GM12873 (cell line): ENCODE data around the gene SLC9A5.

Experiments
- CTCF ChIP-seq: IDR thresholded peaks from 2 replicates; pipeline ENCODE4 v1.5.1; 2012; ENCODE audit warnings: low read depth, mild to moderate bottlenecking, moderate library complexity, low read length, control low read depth; ENCODE audit not compliant: insufficient read depth; ENCODE audit errors: missing control alignments

The SLC9A5 gene

GRCh38 chr16:67282447-67282805 lies 33.6 kb downstream of the SLC9A5 start:
- TF ChIP-seq CTCF: no peak

- TF ChIP-seq CTCF: no peak
These were observed 34.5 kb downstream of the SLC9A5 start for GRCh38 chr16:67283039-67283825.

- TF ChIP-seq CTCF: no peak
These were observed 35.2 kb downstream of the SLC9A5 start for GRCh38 chr16:67283826-67284555.

GRCh38 chr16:67284699-67285646 lies 36.2 kb downstream of the SLC9A5 start:
- TF ChIP-seq CTCF: peak; percentile 13

- TF ChIP-seq CTCF: no peak
These were observed 37.9 kb downstream of the SLC9A5 start for GRCh38 chr16:67286441-67287235.

GRCh38 chr16:67287960-67288359 lies 39.2 kb downstream of the SLC9A5 start:
- no peak for TF ChIP-seq CTCF

- no peak for TF ChIP-seq CTCF
These were observed 42.7 kb downstream of the SLC9A5 start for GRCh38 chr16:67291461-67291860.
